Cerebellar cortex (tissue), 1 donor: ENCODE data around the gene LAMTOR5.

Source experiments
- DNase-seq: peaks from one replicate; pipeline ENCODE4 v3.0.0-alpha.2; 2015; ENCODE audit warnings: low spot score

The LAMTOR5 gene

DNA sequence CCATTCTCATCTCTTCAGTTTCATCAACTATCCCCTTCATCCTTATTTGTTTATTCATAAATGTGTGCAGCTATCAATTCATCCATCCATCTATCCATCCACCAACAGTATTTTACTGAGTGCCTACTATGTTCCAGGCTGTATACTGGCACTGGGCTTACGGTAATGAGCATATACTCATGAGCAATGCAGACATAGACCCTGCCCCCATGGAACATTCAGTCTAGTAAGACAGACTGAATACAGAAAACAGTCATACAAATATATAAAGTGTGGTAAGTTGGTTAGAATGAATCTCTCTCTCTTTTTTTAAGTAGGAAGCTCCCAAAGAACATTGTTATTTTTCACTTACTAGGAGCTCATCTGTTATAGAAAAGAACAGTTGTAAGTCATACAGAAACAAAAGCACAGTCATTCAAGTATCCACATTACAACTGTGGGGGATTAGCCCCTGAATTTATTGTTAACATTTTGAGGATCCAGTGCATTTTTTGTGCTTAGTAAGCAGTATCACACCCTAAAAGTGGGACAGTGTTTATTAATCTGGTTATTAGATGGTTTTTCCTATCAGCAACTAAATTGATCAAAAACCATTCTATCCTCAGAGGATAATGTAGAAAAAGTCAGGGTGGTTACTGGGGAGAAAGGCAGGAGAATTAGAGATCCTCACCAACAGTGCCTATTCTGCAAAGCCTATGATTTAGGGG is 20.3 kb downstream of the LAMTOR5 start:
- no peak for DNase-seq

DNA sequence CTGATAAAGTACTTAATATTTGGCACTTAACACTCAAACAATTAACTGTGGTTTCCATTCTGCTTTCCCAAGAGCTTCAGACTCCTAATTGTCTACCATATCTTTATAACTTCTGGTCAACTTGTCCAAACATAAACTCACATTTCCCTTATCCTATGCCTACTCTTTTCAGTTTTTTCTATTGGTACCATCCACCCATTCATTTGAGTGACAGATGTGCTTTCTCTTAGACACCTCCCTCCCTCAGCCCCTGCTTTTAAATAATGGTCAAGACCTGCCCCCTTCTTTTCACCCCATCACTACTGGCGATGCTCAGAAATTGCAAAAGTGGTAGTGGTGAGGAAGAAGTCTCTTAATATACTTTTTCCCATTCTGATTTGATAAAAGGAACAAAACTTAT is 22.1 kb downstream of the LAMTOR5 start:
- no peak for DNase-seq

DNA sequence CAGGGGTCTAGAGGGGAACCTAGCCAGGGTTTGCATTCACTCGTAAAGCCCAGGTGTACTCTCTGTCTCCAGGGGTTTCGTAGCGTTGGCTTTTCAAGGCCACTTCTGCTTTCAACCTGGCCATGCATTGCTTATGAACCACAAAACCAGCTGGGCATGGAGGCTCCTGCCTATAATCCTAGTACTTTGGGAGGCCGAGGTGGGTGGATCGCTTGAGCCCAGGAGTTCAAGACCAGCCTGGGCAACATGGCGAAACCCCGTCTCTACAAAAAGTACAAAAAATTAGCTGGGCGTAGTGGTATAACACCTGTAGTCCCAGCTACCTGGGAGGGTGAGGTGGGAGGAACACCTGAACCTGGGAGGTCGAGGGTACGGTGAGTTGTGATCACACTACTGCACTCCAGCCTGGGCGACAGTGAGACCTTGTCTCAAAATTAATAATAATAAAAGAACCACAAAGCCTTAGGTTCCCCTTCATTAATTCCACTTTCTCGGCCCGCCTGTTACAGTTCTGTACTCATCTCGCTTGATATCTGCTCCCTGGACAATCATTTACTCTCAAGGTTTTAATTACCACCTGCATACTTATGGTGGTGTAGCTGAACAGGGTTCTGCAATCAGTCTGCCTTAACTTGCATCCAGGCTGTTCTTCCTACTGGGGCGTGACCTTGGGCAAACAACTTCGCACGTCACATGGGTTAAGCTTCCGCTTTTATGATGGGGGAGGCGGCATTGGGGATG is 22.7 kb downstream of the LAMTOR5 start:
- no peak for DNase-seq

DNA sequence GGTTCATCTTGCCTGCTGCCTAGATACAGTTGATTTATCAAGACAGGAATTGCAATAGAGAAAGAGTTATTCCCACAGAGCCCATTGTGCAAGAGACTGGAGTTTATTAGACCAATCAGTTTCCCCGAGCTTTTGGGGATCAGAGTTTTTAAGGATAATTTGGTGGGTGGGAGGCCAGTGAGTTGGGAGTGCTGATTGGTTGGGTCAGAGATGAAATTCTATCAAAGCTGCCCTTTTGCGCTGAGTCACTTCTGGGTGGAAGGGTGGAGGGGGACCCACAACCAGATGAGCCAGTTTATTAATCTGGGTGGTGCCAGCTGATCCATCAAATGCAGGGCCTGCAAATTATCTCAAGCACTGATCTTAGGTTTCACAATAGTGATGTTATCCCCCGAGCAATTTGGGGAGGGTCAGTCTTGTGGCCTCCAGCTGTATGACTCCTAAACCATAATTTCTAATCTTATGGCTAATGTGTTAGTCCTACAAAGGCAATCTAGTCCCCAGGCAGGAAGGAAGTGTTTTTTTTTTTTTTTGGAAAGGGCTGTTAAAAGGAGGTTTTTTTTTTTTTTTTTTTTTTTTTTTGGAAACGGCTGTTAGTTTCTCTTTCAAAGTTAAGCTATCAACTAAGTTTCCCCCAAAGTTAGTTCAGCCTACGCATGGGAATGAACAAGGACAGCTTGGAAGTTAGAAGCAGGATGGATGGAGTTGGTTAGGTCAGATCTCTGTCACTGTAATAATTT is 24.1 kb downstream of the LAMTOR5 start:
- DNase-seq: no peak

DNA sequence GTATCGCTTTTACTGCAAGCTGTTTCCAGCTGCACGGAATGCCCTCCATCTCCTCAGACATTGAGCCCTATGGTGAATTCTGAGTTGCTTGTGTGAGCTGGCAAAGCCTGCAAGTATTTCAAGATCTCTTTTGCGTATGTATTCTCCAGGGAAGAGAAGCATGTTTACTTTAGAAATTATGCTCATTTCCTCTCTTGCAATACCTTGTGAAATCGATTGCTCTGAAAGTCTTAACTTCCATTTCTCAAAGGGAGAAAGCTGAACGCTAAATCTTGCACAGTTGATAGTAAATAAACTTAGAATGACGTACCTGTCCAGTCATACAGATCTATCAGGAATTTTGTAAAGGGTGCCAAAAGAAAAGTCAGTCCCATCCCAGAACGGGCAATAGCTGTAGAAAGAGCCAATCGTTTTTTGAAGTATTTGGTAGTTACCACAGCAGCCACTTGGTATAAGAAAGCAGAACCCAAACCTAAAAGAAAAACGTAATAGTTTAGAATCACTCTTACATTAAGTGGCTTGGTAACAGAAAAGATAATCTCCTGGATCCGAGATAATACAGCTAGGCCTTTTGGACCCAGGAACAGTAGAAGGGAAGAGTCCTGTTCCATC is 26.7 kb downstream of the LAMTOR5 start:
- no peak for DNase-seq

DNA sequence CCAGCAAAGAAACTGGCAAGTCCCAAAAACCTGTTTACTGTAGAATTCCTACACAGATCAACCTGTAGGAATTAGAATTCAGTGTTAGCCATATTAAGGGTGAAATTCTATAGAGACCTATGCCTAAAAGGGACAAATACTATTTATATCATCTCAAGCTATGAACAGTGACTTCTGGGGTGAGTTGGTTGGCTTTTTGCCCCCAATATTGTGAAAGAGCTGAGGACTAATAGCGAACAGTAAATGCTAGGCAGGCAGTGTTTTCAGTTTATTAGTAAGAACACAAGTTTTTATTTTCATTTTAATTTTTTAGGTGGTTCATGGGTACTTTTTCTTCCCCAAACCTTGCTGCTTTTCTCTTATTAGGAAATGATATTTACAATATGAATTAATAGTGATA is 32.0 kb downstream of the LAMTOR5 start:
- DNase-seq: no peak

DNA sequence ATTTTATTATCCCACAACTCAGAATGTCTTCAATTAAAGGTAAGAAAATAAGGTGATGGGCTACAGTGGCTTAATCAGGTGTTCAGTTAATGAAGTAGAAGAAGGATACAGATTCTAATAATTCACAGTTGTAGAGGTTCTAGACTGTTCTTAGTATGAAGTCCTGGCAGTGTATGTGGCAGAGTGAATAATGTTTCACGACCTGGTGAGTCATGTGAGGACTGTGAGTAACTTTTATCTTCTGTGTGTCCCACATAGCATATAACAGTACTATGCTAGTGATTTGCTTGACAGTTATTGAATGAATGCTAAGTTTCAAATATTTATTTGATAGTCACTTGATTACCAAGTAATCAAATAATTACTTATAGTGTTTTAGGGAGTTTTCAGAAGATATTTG is 36.7 kb downstream of the LAMTOR5 start:
- DNase-seq: no peak

DNA sequence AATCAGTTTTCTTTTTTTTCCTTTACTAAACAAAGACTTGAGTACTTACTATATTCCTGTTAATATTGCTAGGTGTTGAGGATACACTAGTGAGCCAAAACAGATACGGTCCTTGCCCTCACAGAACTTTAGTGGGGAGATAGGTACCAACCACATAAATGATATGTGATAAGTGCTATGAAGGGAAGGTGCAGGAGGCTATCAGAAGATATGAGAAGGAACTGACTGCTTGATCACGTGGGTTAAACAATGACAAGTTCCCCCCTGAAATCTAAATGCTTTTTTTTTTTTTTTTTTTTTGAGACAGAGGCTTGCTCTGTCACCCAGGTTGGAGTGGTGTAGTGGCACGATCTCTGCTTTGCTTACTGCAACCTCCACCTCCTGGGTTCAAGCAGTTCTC is 43.3 kb downstream of the LAMTOR5 start:
- DNase-seq: no peak

DNA sequence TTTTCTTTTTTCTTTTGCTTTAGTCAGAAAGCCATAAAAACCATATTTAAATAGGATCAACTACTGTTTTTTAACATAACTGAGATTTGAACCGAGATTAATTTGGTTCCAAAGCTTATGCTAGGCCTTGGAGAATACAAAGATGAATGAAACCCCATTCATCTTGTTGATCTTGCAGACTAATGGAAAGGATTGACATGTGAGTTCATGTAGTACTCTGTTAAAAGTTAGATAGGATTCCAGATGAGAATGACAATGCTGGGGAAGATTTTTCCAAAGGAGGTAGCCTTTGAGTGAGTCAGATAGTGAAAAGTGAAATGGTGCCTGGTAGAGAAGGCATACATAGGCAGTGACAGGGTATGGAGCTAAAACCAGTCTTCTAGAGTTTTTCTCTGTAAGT is 45.6 kb downstream of the LAMTOR5 start:
- no peak for DNase-seq

DNA sequence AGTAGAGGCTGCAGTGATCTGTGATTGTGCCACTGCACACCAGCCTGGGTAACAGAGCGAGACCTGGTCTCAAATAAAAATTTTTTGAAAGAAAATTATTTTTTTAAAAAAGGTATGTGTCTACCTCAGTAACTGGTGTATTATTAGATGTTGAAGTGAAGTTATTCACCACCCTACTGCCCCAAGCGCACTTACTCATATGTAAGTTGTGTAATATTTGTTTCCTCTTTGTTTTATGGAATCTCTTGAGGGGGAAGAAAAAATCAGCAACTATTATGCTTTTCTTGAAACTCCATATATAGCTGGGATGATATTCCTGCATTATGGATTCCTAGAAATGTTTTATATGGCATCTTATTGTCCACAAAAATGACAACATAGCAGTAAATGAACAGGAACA is 47.1 kb downstream of the LAMTOR5 start:
- no peak for DNase-seq

DNA sequence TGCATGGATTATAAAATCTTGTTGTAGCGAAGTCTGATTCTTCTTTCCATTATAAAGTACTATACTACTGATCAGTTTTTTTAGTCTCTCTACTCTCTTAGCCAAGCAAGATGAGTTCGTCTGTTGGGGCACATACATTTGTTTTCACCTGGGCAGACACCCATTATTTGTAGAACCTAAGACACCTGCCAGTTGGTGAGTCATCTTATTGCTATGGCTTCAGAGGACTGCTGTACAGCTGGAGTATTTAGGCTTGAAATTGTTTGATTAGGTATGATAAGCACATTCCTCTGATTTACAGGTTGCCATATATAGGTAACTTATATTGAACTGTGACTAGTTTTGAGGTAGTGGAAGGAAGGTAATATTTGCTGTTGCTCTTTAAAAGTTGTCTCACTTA is 51.1 kb downstream of the LAMTOR5 start:
- no peak for DNase-seq

DNA sequence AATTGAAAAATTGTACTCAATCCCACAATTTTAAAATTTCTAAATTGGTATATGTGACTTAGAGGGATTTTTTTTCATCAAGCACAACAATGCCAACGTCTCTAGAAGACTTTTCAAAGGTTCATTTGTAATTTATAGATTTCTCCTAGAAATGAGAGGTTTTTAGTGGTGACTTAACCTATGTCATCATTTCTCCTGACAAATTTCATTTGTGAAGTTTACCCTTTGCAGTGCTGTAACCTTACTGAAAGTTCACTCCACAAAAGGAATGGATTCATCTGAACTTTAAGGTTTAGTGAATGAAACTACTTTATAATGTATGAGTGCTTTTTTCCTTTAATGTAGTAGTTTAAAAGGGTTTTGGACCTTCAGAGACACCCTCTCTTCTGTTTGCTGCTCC is 52.2 kb downstream of the LAMTOR5 start:
- no peak for DNase-seq
